GM21619 (cell line): ENCODE results near the gene PSAPL1.

ENCODE experiments used
- ATAC-seq: cut with Tn5 transposase; IDR thresholded peaks from one replicate; pipeline ENCODE4 v1.9.1; 2021; ENCODE audit not compliant: unreplicated experiment

PSAPL1 gene

DNA sequence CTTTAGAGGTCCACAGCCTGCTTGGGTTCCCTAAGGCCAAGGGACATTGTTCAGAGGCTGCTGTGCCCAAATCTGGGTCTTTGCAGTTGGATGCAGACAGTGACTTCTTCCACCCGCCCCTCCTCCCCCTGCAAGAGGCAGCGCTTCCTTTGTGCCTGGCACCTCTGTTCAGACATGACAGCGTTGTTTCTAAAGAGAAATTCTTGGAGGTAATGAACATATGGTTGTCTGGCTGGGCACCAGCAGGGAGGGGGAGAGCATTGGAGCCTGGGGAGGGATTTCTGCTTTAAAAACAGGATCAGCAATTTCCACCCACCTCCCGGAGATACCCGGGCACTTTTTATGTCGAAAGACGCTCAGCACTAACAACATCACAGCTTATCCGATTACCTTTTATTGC is 51.5 kb downstream of the PSAPL1 start:
- ATAC-seq = no peak

DNA sequence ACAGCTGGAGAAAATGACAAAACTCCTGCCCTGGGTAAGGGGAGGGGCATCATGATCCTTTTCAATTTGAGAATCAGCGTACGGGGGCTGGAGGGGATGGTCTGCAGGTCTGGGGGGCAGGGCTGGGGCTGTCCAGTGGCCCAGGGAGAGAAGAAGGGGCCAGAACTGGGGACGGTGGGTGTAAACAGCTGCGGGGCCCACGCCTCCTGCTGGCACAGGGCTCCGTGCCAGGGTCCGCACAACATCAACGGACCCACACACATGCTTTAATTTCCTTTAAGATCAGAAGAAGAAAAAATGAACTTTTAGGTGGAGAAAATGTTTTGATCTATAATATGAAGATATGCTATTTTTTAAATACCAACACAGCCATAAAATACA is 52.1 kb downstream of the PSAPL1 start:
- ATAC-seq = no peak

- ATAC-seq = no peak
These were observed 52.7 kb downstream of the PSAPL1 start for GRCh38 chr4:7381890-7382633.

DNA sequence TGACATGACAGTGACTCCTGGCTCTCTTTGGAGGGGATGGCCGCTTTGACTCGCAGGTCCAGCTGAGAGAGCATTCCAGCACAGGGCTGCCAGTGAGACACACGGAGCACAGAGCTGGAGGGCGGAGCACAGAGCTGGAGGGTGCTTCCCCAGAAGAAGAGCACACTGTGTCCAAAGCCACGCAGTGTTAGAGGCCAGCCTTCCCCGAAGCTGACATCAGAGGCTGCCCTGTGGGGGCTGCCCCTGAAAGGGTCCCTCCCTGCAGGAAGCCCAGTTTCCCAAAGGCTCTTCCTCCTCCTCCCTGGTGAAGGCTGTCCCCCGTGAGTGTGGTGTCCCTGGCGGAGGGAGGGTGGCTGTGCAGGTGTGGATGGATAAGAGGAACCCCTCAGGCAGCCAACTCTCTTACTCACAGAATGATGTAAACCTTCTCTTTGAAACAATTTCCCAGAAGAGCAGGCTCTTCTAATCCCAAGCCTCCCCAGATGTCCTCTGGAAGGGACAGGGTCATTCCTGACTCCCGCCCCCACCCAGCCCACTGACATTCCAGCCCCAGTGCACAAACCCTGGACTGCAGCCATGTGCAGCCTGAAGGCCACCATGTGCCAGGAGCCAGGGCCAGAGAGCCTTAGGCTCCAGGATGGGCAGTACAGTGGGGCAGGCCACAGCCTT is 53.4 kb downstream of the PSAPL1 start:
- no peak for ATAC-seq
